GM21360 (cell line): ENCODE measurements around the gene OTOA.
"Not testable (repeated sequence)": the region's sequence is repeated elsewhere in the genome, so short reads cannot be mapped to it uniquely, and the experiment has no call there.

ENCODE experiments used
- ATAC-seq: cut with Tn5 transposase; IDR thresholded peaks from one replicate; pipeline ENCODE4 v1.9.1; 2021; ENCODE audit warnings: mild to moderate bottlenecking, moderate library complexity; ENCODE audit not compliant: unreplicated experiment

Gene OTOA

GRCh38 chr16:21717608-21718007 lies 53.8 kb downstream of the OTOA start:
- ATAC-seq: no peak

- no peak for ATAC-seq
Observed at GRCh38 chr16:21719283-21719682, 55.5 kb downstream of the OTOA start.

- no peak for ATAC-seq
Observed at GRCh38 chr16:21720533-21720932, 56.8 kb downstream of the OTOA start.

- ATAC-seq: no peak
Observed at GRCh38 chr16:21722771-21723455, 59.1 kb downstream of the OTOA start.

GRCh38 chr16:21723532-21723931 lies 59.8 kb downstream of the OTOA start:
- ATAC-seq: no peak

- no peak for ATAC-seq
Observed at GRCh38 chr16:21727344-21727743, 63.6 kb downstream of the OTOA start.

- not testable (repeated sequence) for ATAC-seq
Observed at GRCh38 chr16:21731233-21731632, 67.5 kb downstream of the OTOA start.

- ATAC-seq: not testable (repeated sequence)
Observed at GRCh38 chr16:21740637-21741036, 76.9 kb downstream of the OTOA start.

GRCh38 chr16:21756192-21757079 lies 92.7 kb downstream of the OTOA start:
- ATAC-seq: not testable (repeated sequence)

GRCh38 chr16:21757080-21757671 lies 93.4 kb downstream of the OTOA start:
- ATAC-seq: not testable (repeated sequence)

GRCh38 chr16:21768280-21768679 lies 104.5 kb downstream of the OTOA start:
- not testable (repeated sequence) for ATAC-seq

GRCh38 chr16:21768810-21769209 lies 105.0 kb downstream of the OTOA start:
- not testable (repeated sequence) for ATAC-seq

- not testable (repeated sequence) for ATAC-seq
Observed at GRCh38 chr16:21769284-21769683, 105.5 kb downstream of the OTOA start.

- not testable (repeated sequence) for ATAC-seq
Observed at GRCh38 chr16:21770584-21770983, 106.8 kb downstream of the OTOA start.

GRCh38 chr16:21772547-21773206 lies 108.9 kb downstream of the OTOA start:
- ATAC-seq: not testable (repeated sequence)

- not testable (repeated sequence) for ATAC-seq
Observed at GRCh38 chr16:21773207-21773553, 109.4 kb downstream of the OTOA start.

GRCh38 chr16:21780525-21780924 lies 116.8 kb downstream of the OTOA start:
- ATAC-seq: not testable (repeated sequence)

GRCh38 chr16:21790506-21790905 lies 126.7 kb downstream of the OTOA start:
- peak; percentile 54 for ATAC-seq

GRCh38 chr16:21793310-21793709 lies 129.5 kb downstream of the OTOA start:
- not testable (repeated sequence) for ATAC-seq

GRCh38 chr16:21798601-21799000 lies 134.8 kb downstream of the OTOA start:
- not testable (repeated sequence) for ATAC-seq
